IgD-negative memory B cell (primary cell): ENCODE data around the gene ILF2. TPM values are rescaled to one million over a fixed set of nuclear protein-coding genes. Genes with fewer than 3 reads are reported as not detected.
"Not testable (repeated sequence)": the region's sequence is repeated elsewhere in the genome, so short reads cannot be mapped to it uniquely, and the experiment has no call there.

Experiments
- H3K27ac Mint-ChIP-seq, 3 donors: one replicate each; pipeline ENCODE4 v1.8.0; 2020 to 2022; ENCODE audit warnings: mild to moderate bottlenecking in 3 of 3, mixed read lengths in 3 of 3, moderate library complexity in 1 of 3
- H3K27me3 Mint-ChIP-seq: one replicate; pipeline ENCODE4 v1.8.0; 2021; ENCODE audit warnings: mixed read lengths
- H3K36me3 Mint-ChIP-seq: one replicate; pipeline ENCODE4 v1.8.0; 2020; ENCODE audit warnings: mild to moderate bottlenecking, mixed read lengths
- H3K4me1 Mint-ChIP-seq, 3 donors: one replicate each; pipeline ENCODE4 v1.8.0; 2020 to 2022; ENCODE audit warnings: mixed read lengths in 3 of 3, mild to moderate bottlenecking in 1 of 3
- H3K4me3 Mint-ChIP-seq, 4 donors: one replicate each; pipeline ENCODE4 v1.8.0; 2020 to 2022; ENCODE audit warnings: mild to moderate bottlenecking in 4 of 4, mixed read lengths in 4 of 4, moderate library complexity in 3 of 4
- H3K9me3 Mint-ChIP-seq, 3 donors: one replicate each; pipeline ENCODE4 v1.8.0; 2020 to 2021; ENCODE audit warnings: mixed read lengths in 3 of 3, mild to moderate bottlenecking in 1 of 3
- polyA plus RNA-seq: library from polyadenylated mRNA; unstranded; fragments of 300-500 nt; fragmentation: Illumina TruSeq; gene quantifications from one replicate; pipeline ENCODE4 v1.2.3, GENCODE V29; 2021

ILF2 gene
- polyA plus RNA-seq, 1 donor from 2014 or later, result 106 TPM

- Mint-ChIP-seq H3K36me3 (no peaks in the 10 kb centered on the region), H3K4me1 (peaks cover 0 to 7% (median 0%) of the 10 kb centered on the region in 3 donors), H3K27me3 (peaks cover 6% of the 10 kb centered on the region), H3K27ac (no peak overlapping the region), H3K9me3 (no peaks in the 10 kb centered on the region), H3K4me3 (no peak overlapping the region)
Measured at GRCh38 chr1:153687346-153688125, 16.7 kb upstream of the ILF2 start.

GRCh38 chr1:153685544-153686340, 14.9 kb upstream of the ILF2 start:
- Mint-ChIP-seq H3K9me3 (no peaks in the 10 kb centered on the region), H3K36me3 (no peaks in the 10 kb centered on the region), H3K4me1 (peaks cover 0 to 7% (median 0%) of the 10 kb centered on the region in 3 donors), H3K27me3 (peaks cover 17% of the 10 kb centered on the region), H3K27ac (no peak overlapping the region), H3K4me3 (no peak overlapping the region)

GRCh38 chr1:153684892-153685291, 14.1 kb upstream of the ILF2 start:
- H3K36me3 Mint-ChIP-seq, result no peaks in the 10 kb centered on the region
- peaks cover 18% of the 10 kb centered on the region for H3K27me3 Mint-ChIP-seq
- H3K9me3 Mint-ChIP-seq, result no peaks in the 10 kb centered on the region
- H3K27ac Mint-ChIP-seq, result no peak overlapping the region
- no peak overlapping the region for H3K4me3 Mint-ChIP-seq
- peaks cover 0 to 7% (median 0%) of the 10 kb centered on the region in 3 donors for H3K4me1 Mint-ChIP-seq

GRCh38 chr1:153683854-153684253, 13.1 kb upstream of the ILF2 start:
- Mint-ChIP-seq H3K36me3 (no peaks in the 10 kb centered on the region), H3K27me3 (peaks cover 23% of the 10 kb centered on the region), H3K9me3 (no peaks in the 10 kb centered on the region), H3K4me1 (peaks cover 0 to 9% (median 0%) of the 10 kb centered on the region in 3 donors), H3K27ac (no peak overlapping the region), H3K4me3 (no peak overlapping the region)

- no peak overlapping the region for H3K4me3 Mint-ChIP-seq
- H3K4me1 Mint-ChIP-seq, result peaks cover 8 to 11% (median 8%) of the 10 kb centered on the region in 3 donors
- H3K36me3 Mint-ChIP-seq, result no peaks in the 10 kb centered on the region
- H3K9me3 Mint-ChIP-seq, result no peaks in the 10 kb centered on the region
- no peak overlapping the region for H3K27ac Mint-ChIP-seq
- peaks cover 32% of the 10 kb centered on the region for H3K27me3 Mint-ChIP-seq
Measured at GRCh38 chr1:153682730-153683129, 11.9 kb upstream of the ILF2 start.

- H3K36me3 Mint-ChIP-seq, result no peaks in the 10 kb centered on the region
- H3K27ac Mint-ChIP-seq, result peak overlapping the region in 1 of 3 donors; percentile 73
- H3K9me3 Mint-ChIP-seq, result no peaks in the 10 kb centered on the region
- H3K27me3 Mint-ChIP-seq, result peaks cover 33% of the 10 kb centered on the region
- peaks cover 12 to 13% (median 12%) of the 10 kb centered on the region in 3 donors for H3K4me1 Mint-ChIP-seq
- H3K4me3 Mint-ChIP-seq, result peak overlapping the region in 2 of 4 donors; percentile 54 to 96
Measured at GRCh38 chr1:153680120-153680403, 9.3 kb upstream of the ILF2 start.

- H3K9me3 Mint-ChIP-seq, result no peaks in the 10 kb centered on the region
- H3K27me3 Mint-ChIP-seq, result peaks cover 33% of the 10 kb centered on the region
- peaks cover 12 to 13% (median 12%) of the 10 kb centered on the region in 3 donors for H3K4me1 Mint-ChIP-seq
- H3K4me3 Mint-ChIP-seq, result peak overlapping the region; percentile 68 to 96 (median 82)
- H3K36me3 Mint-ChIP-seq, result no peaks in the 10 kb centered on the region
- peak overlapping the region in 1 of 3 donors; percentile 73 for H3K27ac Mint-ChIP-seq
Measured at GRCh38 chr1:153679337-153680119, 8.7 kb upstream of the ILF2 start.

GRCh38 chr1:153678519-153679336, 7.9 kb upstream of the ILF2 start, which contains the start of gene NPR1:
Gene NPR1 (plus strand): TSS chr1:153678688. CDS start chr1:153679109, 421 bp downstream.
- no peaks in the 10 kb centered on the region for H3K9me3 Mint-ChIP-seq
- peaks cover 33% of the 10 kb centered on the region for H3K27me3 Mint-ChIP-seq
- peaks cover 12 to 13% (median 12%) of the 10 kb centered on the region in 3 donors for H3K4me1 Mint-ChIP-seq
- peak within 1 kb of the TSS; percentile 69 to 96 (median 90) for H3K4me3 Mint-ChIP-seq
- H3K27ac Mint-ChIP-seq, result peak within 1 kb of the TSS; percentile 18 to 73 (median 49)
- no peaks in the 10 kb centered on the region for H3K36me3 Mint-ChIP-seq

- peaks cover 29% of the 10 kb centered on the region for H3K27me3 Mint-ChIP-seq
Measured at GRCh38 chr1:153677718-153678518, 7.1 kb upstream of the ILF2 start.

GRCh38 chr1:153673511-153673910, 2.7 kb upstream of the ILF2 start:
- Mint-ChIP-seq H3K4me3 (peak overlapping the region; percentile 10 to 72 (median 44)), H3K36me3 (no peaks in the 10 kb centered on the region), H3K4me1 (peaks cover 10 to 22% (median 18%) of the 10 kb centered on the region in 3 donors), H3K9me3 (no peaks in the 10 kb centered on the region), H3K27ac (peak overlapping the region in 1 of 3 donors; percentile 37), H3K27me3 (peaks cover 10% of the 10 kb centered on the region)

More at GRCh38 chr1:153677718-153678518, 7.1 kb upstream of the ILF2 start:
- H3K4me1 Mint-ChIP-seq, result peaks cover 12 to 14% (median 12%) of the 10 kb centered on the region in 3 donors
- peak overlapping the region; percentile 18 to 58 (median 49) for H3K27ac Mint-ChIP-seq
- H3K4me3 Mint-ChIP-seq, result peak overlapping the region; percentile 69 to 92 (median 90)
- H3K9me3 Mint-ChIP-seq, result no peaks in the 10 kb centered on the region
- H3K36me3 Mint-ChIP-seq, result no peaks in the 10 kb centered on the region

- not testable (repeated sequence) for H3K9me3 Mint-ChIP-seq, H3K4me3 Mint-ChIP-seq, H3K27me3 Mint-ChIP-seq, H3K36me3 Mint-ChIP-seq
- Mint-ChIP-seq H3K4me1 (peaks cover 0 to 18% (median 9%) of the 10 kb centered on the region in 3 donors), H3K27ac (peak overlapping the region in 1 of 3 donors; percentile 91)
Measured at GRCh38 chr1:153671628-153672353, 998 bp upstream of the ILF2 start.

GRCh38 chr1:153670257-153670858, 435 bp downstream of the ILF2 start:
- Mint-ChIP-seq H3K4me3 (no peak overlapping the region), H3K4me1 (peaks cover 0 to 18% (median 9%) of the 10 kb centered on the region in 3 donors), H3K36me3 (no peaks in the 10 kb centered on the region)

More at GRCh38 chr1:153670257-153670858, 435 bp downstream of the ILF2 start:
- Mint-ChIP-seq H3K27ac (no peak overlapping the region), H3K9me3 (no peaks in the 10 kb centered on the region), H3K27me3 (no peaks in the 10 kb centered on the region)
